ENCODE data around the gene KRTAP5-7.
"Not testable (repeated sequence)": the region's sequence is repeated elsewhere in the genome, so short reads cannot be mapped to it uniquely, and the experiment has no call there.

The KRTAP5-7 gene

DNA sequence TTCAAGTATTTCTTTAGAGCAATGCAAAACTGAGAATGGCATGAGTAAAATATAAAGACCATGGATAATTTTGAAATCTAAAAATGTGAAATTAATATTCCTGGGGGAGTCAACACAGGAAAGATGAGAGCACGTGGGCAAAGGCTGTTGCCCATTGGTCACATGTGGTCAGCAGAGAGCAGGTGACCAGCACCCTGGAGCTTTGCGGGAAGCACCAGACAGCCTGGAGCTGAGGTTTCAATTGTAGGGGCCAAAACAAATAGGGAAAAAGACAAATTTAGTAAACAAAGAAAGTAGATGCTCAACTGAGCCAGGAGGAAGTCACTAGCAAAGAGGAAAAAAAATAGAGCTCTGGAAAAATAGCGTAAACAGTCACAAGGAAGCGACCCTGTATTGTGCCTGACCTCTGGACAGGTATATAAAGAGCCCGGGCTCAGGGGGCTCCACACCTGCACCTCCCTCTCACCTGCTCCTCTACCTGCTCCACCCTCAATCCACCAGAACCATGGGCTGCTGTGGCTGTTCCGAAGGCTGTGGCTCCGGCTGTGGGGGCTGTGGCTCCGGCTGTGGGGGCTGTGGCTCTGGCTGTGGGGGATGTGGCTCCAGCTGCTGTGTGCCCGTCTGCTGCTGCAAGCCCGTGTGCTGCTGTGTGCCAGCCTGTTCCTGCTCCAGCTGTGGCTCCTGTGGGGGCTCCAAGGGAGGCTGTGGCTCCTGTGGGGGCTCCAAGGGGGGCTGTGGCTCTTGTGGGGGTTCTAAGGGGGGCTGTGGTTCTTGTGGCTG is at the start of gene KRTAP5-7:
KRTAP5-7 (plus strand) TSS at position 472 of the 780 bp plus-strand sequence; CDS start at position 506, 34 bp downstream.
- not testable (repeated sequence) for DNase-seq (ENCODE audit: low spot score)

- DNase-seq (ENCODE audit: low spot score): no peak
These were observed 49.2 kb upstream of the KRTAP5-7 start for GRCh38 chr11:71477641-71478527.

GRCh38 chr11:71478528-71478840 is 48.6 kb upstream of the KRTAP5-7 start:
- DNase-seq (ENCODE audit: low spot score): no peak

- DNase-seq (ENCODE audit: low spot score): no peak
These were observed 45.7 kb upstream of the KRTAP5-7 start for GRCh38 chr11:71481101-71481960.

DNA sequence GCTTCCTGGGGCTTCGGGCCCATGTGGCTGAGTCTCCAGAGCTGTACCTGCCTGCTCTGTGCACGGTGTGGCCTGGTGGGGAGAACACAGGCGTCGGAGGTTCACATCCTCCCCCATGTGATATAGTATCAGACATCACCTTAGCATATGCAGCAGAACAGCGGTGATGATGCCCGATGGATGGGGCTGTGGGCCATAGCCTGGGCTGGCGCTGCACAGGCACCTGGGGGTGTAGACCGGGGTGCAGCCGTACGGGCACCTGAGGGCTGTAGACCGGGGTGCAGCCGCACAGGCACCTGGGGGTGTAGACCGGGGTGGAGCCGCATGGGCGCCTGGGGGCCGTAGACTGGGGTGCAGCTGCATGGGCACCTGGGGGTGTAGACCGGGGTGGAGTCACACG is 44.9 kb upstream of the KRTAP5-7 start:
- no peak for DNase-seq (ENCODE audit: low spot score)

GRCh38 chr11:71482746-71483364 is 44.2 kb upstream of the KRTAP5-7 start:
- DNase-seq (ENCODE audit: low spot score): no peak

- no peak for DNase-seq (ENCODE audit: low spot score)
These were observed 43.4 kb upstream of the KRTAP5-7 start for GRCh38 chr11:71483692-71484091.

DNA sequence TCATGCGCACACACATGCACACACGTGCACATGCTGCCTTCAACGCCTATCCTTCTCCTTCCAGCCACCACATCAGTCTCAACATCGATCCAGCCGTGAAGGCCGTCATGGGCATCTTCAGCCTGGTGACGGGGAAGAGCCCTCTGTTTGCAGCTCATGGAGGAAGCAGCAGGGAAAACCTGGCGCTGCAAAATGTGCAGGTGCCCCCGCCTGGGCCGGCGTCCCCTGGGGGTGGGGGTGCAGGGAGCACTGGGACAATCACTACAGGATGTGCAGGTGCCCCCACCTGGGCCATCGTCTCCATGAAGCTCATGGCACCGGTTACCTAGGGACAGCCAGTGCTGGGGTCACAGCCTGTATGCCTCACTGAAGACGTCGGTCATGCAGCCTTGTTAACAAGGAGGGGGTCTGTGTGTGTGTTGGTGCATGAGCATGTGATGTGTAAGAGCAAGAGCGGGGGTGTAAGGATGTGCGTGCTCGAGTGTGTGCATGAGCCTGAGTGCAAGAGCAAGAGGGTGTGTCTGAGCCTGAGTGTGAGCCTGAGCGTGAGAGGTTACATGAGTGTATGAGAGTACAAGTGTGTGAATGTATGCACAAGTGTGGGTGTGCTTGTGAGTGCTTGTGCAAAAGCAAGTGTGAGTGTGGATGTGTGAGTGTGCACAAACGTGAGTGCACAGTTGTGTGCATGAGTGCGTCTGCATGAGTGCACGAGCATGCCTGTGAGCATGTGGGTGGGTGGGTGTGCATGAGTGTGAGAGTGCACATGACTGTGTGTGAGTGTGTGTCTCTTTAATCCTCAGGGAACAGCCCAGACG is 42.6 kb upstream of the KRTAP5-7 start:
- no peak for DNase-seq (ENCODE audit: low spot score)

DNA sequence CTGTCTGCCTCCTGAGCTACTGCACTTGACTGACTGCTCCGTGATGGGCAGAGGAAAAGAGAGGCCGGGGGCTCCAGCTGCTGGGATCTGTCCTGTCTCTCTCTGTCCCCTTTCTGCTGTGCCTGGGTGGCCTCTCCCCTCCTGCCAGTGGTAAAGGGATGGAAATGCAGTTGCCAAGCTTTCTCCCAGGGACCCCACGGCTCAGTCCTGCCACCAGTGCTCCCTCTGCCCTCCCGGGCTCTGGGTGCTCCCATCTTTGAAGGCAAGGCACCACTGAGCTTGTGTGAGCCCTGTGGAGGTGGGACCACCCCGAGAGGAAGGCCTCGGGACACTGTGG is 42.0 kb upstream of the KRTAP5-7 start:
- DNase-seq (ENCODE audit: low spot score): no peak

DNA sequence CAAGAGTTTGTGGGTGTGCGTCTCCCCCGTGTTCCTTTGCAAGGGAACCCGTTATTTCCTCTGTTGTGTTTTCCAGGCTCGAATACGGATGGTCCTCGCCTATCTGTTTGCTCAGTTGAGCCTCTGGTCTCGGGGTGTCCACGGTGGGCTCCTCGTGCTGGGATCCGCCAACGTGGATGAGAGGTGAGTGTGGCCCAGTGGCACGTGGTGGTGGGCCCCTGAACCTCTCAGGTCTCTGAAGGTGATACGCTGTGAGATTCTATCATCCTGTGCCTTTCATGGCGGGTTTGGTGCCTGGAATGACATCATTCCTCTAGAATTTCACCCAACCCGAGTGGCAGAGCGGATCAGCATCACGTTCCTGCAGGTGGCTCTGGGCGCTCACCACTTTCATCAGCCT is 41.6 kb upstream of the KRTAP5-7 start:
- no peak for DNase-seq (ENCODE audit: low spot score)

DNA sequence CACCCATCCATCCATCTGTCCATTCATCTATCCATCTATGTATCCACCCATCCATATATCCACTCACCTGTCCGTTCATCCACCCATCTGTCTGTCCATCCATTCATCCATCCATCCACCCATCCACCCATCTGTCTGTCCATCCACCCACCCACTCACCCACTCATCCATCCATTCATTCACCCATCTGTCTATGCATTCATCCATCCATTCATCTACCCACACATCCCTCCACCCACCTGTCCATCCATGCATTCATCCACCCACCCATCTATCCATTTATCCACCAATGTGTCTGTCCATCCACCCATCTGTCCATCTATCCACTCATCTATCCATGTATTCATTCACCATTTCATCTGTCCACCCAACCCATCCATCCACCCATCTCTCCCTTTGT is 40.7 kb upstream of the KRTAP5-7 start:
- no peak for DNase-seq (ENCODE audit: low spot score)

DNA sequence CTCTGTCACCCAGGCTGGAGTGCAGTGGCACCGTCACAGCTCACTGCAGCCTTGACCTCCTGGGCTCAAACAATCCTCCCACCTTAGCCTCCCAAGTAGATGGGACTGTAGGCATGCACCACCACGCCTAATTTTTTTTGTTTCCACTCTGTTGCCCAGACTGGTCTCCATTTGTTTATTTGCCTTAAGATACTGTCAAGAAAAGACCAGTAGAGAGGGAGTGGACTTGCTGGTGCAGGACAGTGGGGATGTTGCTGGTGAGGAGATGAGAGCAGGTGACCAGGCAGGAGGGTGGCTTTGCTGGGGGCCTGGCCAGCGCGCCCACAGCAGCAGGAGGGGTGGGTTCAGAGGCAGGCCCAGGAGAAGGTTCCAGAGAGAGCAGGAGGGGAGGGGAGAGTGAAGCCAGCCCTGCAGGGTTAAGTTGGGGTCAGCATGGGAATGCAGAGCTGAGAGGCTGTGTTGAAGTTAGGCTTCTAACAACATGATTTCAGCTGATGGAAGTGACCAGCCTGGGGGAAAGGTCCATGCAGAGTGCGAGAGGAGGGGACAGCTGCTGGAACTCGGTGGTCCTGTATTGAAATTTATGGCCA is 38.3 kb upstream of the KRTAP5-7 start:
- no peak for DNase-seq (ENCODE audit: low spot score)

DNA sequence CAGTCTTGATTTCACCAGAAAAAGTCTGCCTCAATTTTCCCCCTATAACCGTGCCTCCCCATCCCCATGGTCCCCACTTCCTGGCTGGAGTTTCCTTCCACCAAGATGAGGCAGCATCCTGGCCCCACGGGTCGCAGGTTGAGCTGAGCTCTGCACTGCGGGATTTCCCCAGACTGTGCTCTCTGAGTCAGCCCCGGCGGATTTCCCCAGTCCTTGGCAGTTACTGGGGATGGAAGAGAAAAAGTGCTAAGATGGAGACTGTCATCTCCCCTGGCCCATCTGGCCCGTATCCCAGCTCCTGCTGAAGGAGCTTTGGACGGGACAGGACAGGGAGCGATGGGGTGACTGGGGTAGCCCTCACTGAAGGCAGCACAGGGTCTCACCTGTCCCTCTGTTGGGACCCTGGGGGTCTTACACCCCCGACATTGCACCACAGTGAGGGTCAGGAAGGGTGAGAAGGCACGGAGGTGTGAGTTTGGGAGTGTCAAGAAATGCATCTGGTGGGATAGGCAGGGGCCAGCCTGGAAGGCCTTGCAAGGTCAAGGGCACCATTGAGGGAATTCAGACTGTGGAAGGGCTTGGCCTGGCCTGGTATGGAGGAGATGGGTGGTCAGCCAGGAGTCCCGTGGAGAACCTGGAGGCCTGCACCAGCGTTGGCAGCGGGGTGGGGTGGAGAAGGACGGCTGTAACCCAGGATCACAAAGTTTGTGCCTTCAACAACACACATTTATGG is 37.6 kb upstream of the KRTAP5-7 start:
- DNase-seq (ENCODE audit: low spot score): no peak

- no peak for DNase-seq (ENCODE audit: low spot score)
These were observed 36.9 kb upstream of the KRTAP5-7 start for GRCh38 chr11:71490044-71490730.

GRCh38 chr11:71490731-71491390 is 36.2 kb upstream of the KRTAP5-7 start:
- DNase-seq (ENCODE audit: low spot score): no peak

DNA sequence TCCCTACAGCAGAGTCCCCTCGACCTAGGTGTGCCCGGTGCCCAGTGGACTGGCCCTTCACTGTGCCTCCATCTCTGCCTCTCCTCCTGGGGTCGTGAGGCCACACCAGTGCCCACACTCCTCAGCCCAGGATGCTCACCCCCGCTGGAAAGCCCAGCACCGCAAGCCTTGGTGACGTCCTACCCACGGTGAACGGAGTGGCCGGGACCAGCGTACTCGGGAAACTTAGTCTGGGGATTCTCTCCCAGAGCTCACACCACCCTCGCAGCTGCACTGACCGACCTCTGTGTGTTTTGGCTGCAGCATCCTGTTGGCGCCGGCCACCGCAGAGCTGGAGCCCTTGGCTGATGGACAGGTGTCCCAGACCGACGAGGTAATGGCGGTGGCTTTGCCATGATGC is 35.5 kb upstream of the KRTAP5-7 start:
- no peak for DNase-seq (ENCODE audit: low spot score)

GRCh38 chr11:71491940-71492339 is 35.1 kb upstream of the KRTAP5-7 start:
- DNase-seq (ENCODE audit: low spot score): no peak

- DNase-seq (ENCODE audit: low spot score): no peak
These were observed 31.5 kb upstream of the KRTAP5-7 start for GRCh38 chr11:71495286-71496230.

All from pons (tissue), 1 donor.